AG10803 (cell line): ENCODE measurements around the gene FGF11.

Source experiments
- DNase-seq: peaks from one replicate; pipeline ENCODE4 v3.0.0; 2010; ENCODE audit warnings: low read depth
- H3K4me3 ChIP-seq: 2 replicates; pipeline ENCODE4 v1.5.1; 2011; ENCODE audit warnings: mild to moderate bottlenecking, low read length, control low read depth
- TF ChIP-seq, protein P1 (sequence below): conservative IDR thresholded peaks from 2 replicates; pipeline ENCODE4 v1.5.1; 2011; ENCODE audit warnings: mild to moderate bottlenecking, low read length, control low read depth, inconsistent platforms

FGF11 gene

DNA sequence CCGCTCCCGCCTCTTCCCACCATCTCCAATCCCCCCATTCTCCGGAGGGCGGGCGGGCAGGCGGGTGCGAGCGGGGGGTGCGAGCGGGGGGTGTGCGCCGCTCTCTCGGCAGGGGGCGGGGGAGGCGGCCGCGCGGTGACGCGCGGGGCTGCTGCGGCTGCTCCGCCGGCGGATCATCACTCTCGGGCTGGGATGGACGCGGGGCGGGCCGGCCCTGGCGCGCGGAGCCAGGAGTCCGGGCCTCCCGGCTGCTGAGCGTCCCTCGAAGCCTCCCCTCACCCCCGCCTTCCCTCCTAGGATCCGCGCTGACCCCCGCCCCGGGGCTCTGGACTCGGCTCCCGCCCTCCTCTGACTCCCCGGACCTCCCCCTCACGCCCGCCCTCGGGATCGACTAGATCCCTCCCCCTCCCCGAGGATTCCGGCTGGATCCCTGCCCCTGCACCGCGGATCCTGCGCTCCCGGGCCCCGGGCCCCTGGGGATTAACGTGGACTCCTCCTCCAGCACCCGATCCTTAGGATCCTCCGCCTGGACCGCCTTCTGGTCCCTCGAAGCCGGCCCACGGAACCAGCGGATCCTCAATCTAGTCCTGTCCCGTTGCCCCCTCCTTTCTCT is 34.5 kb upstream of the FGF11 start:
- TF ChIP-seq, protein P1, sequence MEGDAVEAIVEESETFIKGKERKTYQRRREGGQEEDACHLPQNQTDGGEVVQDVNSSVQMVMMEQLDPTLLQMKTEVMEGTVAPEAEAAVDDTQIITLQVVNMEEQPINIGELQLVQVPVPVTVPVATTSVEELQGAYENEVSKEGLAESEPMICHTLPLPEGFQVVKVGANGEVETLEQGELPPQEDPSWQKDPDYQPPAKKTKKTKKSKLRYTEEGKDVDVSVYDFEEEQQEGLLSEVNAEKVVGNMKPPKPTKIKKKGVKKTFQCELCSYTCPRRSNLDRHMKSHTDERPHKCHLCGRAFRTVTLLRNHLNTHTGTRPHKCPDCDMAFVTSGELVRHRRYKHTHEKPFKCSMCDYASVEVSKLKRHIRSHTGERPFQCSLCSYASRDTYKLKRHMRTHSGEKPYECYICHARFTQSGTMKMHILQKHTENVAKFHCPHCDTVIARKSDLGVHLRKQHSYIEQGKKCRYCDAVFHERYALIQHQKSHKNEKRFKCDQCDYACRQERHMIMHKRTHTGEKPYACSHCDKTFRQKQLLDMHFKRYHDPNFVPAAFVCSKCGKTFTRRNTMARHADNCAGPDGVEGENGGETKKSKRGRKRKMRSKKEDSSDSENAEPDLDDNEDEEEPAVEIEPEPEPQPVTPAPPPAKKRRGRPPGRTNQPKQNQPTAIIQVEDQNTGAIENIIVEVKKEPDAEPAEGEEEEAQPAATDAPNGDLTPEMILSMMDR: no peak
- no peak for DNase-seq

DNA sequence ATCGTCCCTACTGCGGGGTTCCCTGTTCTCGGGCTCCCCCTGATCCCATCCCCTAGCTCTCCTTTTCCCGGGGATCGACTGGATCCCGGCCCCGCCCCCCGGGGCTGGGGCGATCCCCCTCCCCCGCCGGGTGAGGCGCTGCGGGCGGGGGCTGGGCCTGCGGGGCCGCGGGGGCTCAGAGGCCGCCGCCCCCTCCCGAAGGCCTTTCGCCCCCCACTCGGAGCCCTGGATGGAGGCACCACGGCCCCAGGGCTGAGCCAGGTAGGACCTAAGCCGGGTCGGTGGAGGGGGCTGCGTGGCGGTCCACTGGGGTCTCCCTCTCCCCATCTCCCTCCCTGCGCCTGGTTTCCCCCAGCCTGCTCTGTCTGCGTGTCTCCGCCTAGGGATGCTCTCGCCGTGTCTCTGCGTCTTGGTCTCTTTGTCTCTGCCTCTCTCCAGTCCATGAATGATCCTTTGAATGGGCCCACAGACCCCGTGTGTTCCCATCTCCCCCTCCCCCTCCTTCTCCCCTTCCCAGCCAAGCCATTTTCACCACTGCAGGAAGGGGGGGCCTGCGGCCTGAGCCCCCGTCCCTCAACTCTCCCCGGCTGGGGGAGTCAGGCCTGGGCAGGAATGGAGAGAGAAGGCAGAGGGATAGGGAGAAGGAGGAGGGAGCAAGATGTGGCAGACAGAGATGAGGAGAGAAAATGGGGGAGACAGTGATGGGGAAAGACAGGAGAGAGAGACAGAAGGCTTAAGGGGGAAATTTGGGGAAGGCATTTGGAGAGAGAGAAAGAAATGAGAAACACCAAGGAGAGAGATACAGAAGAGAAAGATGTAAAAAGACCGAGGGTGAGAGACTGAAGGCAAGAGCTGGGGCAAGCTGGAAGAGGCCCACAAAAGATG is 33.7 kb upstream of the FGF11 start:
- peak overlapping the region; percentile 80 for H3K4me3 ChIP-seq
- TF ChIP-seq, protein P1: no peak
- DNase-seq: no peak

More for the DNA sequence above, 34.5 kb upstream of the FGF11 start:
- peak overlapping the region; percentile 80 for H3K4me3 ChIP-seq

DNA sequence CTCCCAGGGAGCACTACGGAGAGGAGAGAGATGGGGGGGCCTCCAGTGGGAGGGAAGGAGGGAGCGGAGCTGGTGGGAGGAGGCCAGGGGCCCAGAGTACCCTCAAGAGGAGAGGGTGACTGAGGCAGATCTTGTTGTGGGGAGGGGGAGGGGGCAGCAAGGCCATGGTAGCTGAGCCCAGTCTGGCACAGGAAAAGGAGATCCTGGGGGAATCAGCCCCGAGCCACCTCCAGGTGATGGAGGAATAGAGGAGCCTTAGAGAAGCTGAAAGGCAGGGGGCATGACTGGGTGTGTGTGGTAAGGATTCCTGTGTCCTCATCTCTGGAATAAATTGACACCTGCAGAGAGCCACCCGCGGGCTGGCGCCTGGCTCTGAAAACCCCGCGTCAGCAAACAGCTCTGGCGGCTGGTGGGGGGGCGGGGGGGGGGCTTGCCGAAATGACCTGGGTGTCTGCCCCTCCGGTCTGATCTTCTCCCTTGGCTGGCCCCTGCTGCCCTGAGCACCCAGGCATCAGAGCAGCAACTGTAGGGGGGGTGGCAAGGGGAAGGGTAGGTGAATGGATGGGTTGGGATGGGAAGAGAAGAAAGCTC is 33.0 kb upstream of the FGF11 start:
- DNase-seq: no peak
- TF ChIP-seq, protein P1: no peak
- peak overlapping the region; percentile 80 for H3K4me3 ChIP-seq

GRCh38 chr17:7407082-7407481 is 32.2 kb upstream of the FGF11 start:
- TF ChIP-seq, protein P1: no peak

DNA sequence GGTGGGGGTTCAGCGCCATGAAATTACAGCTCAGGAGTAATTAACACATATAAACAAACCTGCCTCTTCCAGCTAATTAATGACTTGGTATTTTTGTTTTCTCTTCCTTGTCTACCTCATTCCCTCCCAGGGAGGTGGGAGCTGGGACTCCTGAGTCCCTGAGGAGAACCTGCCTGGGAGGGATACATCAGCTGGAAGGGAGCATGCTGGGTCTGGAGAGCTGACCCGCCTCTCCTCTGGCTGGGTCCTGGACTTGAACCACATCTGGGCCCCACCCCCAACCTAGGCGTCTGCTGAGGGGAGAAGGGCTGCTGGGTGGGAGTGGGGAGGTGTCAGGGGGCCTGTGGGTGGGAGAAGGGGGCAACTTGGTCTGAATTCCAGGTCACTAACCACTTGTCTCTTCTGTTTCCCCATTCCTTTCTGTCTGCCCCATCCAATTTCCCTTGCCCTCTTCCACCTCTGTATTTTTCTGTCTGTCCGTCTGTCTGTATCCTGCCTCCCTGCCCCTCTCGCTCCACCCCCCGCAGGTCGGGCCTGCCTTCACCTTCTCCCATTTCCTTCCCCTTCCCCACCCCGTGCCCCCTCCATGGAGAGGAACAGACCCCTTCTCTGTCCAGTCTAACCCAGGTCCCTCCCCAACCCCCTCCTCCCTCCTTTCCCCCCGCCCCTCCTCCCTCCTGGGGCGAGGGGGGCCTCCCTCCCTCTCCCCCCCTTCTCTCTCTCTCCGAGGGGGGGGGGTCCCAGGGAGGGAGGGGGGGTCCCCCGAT is 31.6 kb upstream of the FGF11 start, which contains the start of gene NLGN2:
Gene NLGN2 (plus strand): TSS at position 361 of the 767 bp plus-strand sequence. CDS start 411 bp downstream, outside the sequence.
- peak within 1 kb of the TSS; percentile 12; the same call in 1 of the 2 replicates for H3K4me3 ChIP-seq
- DNase-seq: no peak
- TF ChIP-seq, protein P1: no peak

More at GRCh38 chr17:7407082-7407481, 32.2 kb upstream of the FGF11 start:
- peak overlapping the region; percentile 12; the same call in 1 of the 2 replicates for H3K4me3 ChIP-seq
- no peak for DNase-seq

DNA sequence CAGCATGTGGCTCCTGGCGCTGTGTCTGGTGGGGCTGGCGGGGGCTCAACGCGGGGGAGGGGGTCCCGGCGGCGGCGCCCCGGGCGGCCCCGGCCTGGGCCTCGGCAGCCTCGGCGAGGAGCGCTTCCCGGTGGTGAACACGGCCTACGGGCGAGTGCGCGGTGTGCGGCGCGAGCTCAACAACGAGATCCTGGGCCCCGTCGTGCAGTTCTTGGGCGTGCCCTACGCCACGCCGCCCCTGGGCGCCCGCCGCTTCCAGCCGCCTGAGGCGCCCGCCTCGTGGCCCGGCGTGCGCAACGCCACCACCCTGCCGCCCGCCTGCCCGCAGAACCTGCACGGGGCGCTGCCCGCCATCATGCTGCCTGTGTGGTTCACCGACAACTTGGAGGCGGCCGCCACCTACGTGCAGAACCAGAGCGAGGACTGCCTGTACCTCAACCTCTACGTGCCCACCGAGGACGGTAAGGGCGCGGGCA is 31.0 kb upstream of the FGF11 start:
- TF ChIP-seq, protein P1: no peak
- no peak for DNase-seq
- no peak overlapping the region for H3K4me3 ChIP-seq
